Activated CD4-positive, alpha-beta T cell treated with anti-CD3 and anti-CD28 coated beads, Interleukin-2, amount 50 U/mL, for 4 hours (primary cell): ENCODE data around the gene ASPSCR1.
A peak's percentile ranks its signal among the peaks of the same experiment; 100 is the strongest.

ENCODE experiments used
- DNase-seq, 2 experiments: peaks; one replicate each; pipeline ENCODE4 v3.0.0-alpha.2; 2020

The ASPSCR1 gene

DNA sequence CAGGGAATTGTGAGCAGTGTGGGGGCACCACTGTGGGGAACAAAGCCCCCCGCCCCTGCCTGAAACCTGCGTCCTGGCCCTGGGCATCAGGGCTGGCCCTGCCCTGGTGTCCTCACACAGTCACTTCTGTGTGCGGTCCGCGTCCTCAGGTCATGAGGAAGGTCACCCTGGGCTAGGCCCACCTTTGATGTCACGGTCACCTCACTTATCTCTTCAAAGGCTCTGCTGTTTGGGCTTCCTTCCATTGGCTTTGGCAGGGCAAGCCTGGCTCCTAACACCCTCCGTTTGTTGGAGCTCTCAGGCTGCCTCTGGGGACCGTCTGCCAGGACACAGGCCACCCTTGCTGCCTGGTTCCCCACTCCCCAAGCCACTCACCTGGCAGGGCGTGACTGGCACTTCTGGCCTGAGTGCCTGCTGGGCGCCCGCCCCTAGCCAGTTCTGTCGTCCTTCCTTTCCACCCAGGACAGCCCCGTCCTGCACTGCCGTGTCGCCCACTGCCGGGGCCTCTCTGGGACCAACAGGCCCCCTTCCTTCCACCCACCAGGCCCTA lies 36.4 kb downstream of the ASPSCR1 start:
- DNase-seq = no peak

DNA sequence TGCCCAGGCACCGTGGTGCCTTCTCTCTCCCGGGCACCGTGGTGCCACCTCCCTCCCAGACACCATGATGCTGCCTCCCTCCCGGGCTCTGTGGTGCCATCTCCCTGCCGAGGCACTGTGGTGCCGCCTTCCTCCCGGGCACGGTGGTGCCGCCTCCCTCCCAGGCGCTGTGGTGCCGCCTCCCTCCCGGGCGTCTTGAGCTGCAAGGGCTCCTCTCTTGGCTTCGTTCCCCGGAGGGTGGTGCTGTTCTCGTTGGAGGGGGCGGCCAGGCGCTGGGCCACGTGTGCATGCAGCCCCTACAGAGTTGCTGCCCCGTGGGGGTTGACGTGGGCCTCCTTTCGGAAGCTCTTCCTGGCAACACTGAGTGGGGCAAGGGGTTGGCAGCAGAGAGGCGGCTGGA lies 37.0 kb downstream of the ASPSCR1 start:
- no peak for DNase-seq

DNA sequence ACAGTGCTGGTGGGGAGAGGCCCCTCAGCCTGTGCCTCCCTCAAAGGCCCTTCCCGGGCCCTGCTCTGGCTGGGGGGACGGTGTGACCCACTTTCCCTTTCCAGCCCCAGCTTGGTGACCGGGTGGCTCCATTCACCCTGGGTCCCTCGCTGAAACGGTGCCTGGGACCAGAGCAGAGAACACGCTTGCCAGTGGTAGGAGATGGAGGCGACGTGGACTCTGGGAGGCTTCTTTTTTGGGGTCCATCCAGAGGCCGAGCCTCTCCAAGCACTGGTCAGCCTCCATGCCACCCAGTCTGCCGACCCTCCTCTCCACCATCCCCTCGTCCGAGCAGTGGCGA lies 37.5 kb downstream of the ASPSCR1 start:
- DNase-seq = no peak

DNA sequence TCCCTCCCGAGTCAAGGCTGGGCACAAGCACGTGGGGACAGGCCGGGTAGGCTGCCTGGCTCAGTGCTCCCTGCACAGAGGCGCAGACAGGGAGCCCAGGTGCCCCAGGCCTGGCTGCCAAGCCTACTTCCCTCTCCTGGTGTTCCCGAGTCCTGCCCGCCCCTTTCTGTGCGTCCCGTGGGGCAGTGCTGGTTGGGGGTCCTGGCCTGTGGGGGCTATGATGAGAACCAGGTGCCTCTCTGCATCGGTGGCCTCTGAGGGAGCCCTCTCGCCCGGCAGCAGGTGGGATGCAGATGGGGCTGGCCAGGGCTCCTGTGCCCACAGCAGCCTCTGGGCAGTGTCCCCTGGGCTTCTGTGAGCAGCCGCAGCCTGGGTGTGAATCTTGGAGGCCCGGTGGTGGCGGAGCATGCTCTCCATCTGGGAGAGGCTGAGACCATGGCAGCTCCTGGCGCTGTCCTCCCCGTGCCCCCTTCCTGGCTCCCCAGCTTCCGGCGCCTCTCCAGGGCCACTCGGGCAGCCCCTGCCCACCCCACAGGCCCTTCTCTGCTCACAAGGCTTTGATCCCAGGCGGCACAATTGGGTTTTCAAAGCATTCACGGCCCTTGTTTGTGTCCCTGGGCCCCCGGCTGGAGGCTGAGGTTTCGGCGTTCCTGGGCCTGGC lies 38.0 kb downstream of the ASPSCR1 start:
- no peak for DNase-seq

DNA sequence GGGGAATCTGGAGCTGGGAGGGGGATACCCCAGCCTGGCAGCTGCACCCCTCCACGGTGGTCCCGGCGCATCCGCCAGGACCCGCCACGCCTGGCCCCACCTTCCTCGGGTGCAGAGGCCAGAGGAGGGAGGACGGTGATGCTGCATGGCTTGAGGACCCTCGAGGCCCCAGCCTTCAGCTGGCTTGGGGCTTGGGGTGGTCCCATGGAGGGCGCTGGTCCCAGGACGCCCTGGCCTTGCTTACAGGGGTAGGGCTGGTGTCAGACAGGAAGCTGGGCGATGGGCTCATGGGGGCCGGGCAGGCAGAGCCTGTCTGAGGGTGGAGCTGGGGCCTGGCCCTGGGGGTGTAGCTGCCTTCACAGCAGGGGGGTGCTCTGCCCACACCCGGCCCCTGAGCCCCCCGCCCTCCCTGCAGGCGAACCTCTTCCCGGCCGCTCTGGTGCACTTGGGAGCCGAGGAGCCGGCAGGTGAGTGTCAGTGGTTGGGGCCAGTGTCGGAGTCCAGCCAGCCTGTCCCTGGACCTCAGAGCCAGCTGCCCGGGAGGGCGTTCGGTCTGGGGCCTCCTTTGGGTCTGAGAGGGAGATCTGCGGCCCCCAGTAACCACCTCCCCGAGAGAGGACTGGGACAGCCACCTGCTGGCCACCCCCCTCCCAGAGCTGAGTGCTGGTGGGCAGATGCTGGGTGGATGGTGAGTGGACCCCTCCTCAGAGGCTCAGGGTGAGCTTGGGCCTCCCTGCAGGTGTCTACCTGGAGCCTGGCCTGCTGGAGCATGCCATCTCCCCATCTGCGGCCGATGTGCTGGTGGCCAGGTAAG lies 38.8 kb downstream of the ASPSCR1 start:
- DNase-seq = no peak

DNA sequence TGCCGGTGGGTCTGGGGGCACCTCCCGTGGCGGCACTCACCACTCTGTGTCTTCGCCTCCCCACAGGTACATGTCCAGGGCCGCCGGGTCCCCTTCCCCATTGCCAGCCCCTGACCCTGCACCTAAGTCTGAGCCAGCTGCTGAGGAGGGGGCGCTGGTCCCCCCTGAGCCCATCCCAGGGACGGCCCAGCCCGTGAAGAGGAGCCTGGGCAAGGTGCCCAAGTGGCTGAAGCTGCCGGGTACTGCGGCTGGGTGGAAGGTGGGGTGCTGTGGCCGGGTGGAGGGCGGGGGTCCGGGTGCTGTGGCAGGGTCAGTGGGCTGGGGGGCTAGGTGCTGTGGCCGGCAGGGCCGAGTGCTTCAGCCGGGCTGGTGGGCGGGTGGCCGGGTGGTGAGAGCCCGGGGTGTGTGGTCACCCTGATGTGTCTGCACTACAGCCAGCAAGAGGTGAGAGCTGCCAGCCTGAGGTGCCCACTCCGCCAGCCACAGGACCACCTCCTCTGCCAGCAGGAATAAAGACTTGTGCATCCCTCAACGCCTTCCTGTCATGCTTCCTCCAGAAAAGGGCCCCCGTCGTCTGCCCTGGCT lies 39.5 kb downstream of the ASPSCR1 start:
- no peak for DNase-seq

DNA sequence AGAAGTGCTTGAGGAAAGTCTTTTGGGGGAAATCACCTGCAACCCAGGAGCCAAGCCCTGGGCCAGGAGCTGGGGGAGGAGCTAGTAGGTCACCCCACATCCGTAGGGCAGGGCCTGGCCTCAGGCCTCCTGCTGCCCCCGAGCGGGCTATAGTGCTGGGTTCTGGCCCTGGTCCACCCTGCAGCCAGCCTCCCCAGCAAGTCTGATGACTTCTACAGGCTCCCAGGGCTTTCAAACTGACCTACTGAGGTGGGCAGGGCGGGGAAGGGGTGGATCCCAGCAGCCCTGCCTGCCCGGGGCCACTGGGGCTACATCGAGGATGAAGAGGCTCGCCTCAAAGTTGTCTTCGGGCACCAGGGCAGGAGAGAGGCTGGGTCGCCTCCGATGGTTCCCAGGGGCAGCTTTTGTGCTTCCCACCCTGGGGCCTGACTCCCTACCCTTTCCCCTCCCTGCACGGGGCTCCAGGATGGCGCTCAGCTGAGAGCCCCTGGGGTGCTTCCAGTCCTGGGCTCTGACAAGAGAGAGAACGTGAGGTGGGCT lies 40.3 kb downstream of the ASPSCR1 start:
- DNase-seq = no peak

DNA sequence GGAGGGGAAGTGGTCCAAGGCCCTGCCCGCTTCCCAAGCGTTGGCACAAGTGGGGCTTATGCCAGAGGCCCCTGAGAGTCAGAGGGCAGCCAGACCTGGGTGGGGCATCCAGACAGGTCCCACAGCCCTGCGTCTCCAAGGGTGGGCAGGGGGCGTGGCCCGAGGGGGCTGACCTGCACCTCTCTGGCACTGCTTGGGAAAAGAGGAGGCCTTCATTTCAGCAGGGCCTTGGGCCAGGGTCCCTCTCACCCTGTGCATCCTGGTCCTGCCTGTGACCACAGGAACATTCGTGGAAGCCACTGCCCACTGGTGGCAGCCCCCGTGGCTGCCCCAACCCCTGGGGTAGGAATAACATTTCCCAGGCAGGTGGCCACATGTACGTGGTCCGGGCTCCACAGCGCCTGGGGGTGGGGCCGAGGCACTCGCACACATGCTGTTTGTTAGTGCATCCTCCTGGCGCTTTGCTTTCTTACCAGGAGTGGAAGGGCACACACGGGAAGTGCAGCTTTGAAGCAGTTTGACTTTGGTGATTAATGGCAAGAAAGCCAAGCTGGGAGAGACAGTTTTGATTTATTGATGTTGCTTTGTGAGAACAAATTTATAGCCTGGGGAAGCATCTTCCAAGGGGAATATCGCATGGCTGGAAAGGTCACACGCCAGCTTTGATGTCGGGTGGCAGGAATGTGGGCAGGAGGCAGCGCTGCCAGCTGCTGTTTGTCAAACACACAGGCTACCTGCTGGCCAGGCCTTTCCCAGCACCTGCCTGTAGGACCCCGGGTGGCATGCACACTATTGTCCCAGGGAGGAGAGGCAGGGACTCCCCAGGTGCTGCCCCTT lies 40.9 kb downstream of the ASPSCR1 start:
- no peak for DNase-seq

DNA sequence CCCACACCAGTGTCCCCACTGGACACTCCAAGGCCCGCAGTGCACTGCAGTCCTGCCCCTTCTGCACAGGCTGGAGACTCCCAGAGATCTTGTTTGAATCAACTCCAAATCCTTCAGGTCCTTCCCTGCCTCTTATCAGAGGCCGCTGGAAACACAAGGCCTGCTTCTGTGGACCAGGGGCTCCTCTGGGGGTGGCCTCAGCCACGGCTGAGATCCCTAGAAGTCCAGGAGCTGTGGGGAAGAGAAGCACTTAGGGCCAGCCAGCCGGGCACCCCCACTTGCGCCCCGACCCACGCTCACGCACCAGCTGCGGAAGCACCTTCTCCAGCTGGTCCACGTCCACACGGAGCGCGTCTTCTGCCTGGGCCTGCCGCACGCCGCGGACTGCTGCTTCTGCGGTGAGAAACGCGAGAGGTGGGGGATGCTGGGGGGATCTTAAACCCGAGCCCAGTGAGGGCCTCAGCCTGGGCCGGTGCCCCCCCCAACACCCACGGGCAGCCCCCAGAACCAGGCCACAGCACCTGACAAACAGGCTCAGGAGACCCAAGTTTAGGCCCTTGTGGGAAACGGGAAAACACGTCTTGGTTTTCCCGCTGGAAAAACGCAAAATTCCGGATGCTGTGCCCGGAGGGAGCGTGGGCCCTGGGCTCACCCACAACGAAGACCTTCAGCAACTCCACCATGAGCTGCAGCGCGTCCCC lies 41.7 kb downstream of the ASPSCR1 start:
- no peak for DNase-seq

DNA sequence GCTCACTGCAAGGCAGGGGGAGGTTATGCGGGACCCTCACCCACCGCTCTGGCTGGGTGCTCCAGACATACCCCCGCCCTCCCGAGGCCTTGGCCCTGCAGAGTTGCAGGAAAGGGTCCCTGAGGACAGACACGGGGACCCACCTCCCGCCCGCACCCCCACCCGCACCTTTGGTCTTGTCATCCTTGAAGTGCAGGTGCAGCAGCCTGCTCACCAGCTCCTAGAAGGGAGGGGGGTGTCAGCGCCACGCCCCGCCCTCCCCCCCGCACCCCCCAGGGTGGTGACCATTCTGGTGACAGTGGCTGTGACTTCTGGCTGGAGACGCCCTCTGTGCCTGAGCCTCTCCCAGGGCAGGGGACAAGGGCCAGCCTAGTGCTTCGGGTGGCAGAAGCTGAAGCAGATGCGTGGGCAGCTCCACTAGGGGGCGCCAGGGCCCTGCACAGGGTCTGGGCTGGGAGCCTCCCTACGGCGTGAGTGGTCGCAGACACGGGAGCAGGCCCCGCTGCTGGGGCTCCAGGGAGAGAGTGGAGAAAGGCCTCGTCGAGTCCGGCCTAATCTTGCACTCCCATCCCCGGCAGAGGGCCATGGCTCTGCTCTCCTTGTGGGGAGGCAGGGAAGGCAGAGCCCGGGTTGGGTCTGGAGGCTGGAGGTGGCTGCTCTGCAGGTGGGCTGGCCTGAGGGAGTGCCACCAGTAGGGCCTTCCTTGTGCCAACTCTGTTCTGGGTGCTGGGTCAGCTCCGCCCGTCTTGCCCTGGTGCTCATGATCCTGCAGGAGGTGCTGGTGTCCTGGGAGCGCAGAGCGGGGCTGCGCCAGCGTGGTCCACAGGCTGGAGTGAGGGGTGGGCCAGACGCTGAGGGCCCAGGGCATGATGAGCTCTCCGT lies 42.5 kb downstream of the ASPSCR1 start:
- peak; percentile 43 to 49 for DNase-seq

DNA sequence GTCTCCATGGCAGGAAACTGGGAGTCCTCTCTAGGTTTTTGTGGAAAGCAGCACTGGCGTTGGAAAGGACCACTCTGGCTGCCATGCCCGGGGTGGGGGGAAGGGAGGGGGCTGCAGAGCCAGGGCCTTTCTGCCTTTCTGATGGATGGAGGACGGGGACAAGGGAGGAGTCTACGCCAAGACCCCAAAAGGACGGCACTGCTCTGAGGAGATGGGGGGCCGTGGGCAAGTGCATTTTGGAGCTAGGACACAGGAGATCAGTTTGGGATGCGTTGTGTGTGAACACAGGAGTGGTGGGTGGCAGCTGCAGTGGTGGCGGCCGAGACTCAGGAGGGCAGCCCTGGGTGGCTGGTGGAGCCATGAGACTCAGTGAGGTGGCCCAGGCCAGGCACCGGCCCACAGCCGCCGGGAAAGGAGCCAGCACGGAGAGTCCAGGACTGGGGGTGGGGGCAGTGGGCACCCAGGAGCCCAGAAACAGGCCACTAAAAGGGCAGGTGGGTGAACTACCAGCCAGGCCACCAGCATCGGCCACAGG lies 43.2 kb downstream of the ASPSCR1 start:
- no peak for DNase-seq

DNA sequence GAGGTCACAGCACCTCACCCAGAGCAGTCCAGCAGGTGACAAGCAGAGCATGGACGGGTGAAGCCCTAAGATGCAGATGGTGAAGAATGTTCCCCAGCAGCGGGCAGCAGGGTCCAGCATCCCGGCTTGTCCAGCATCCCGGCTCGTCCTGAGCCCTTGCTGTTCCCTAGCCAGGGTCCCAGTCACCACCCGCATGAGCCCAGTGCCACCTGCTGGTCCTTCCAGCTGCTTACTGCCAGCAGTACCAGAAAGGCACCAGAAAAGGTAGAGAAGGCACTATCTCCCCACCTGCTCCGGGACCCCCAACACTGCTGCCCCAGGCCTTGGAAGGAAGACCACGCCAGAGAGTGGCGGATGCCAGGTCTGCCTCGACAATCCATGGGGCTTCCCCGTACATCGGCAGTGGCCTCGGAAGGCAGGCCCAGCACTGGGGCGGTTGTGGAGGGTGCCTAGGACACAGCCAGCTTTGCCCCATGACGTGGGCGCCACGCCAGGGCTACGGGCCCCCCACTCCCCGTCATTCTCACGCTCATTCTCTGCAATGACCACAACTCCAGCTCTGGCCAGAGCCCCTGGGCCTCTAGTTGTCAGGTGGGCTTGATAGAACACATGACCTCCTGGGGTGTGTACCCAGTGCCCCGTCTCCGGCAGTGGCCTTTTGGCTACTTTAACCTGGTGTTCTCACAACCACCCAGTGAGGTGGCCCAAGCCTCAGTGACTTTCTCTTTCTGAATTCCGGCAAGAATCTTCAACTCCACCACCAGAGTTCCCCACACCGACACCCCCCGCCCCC lies 43.9 kb downstream of the ASPSCR1 start:
- DNase-seq = peak; percentile 58 to 65

DNA sequence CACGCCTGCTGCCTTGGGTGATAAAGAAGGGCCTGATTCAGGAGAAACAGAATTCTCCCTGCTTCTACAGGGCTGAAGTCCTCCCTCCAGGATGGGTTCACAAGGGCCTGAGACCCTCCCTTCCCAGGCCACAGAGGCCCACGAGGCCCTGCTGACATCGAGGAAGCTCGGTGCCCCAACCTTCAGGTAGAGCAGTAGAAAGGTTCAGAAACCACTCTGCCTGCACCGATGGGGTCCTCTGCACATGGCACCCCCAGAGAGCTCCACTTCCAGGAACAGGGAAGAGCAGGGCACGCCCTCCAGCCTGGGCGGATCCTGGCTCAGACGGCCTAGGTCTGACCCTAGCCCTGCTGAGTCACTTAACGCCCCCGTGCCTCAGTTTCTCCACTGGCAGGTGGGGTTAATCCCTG lies 44.5 kb downstream of the ASPSCR1 start:
- no peak for DNase-seq

DNA sequence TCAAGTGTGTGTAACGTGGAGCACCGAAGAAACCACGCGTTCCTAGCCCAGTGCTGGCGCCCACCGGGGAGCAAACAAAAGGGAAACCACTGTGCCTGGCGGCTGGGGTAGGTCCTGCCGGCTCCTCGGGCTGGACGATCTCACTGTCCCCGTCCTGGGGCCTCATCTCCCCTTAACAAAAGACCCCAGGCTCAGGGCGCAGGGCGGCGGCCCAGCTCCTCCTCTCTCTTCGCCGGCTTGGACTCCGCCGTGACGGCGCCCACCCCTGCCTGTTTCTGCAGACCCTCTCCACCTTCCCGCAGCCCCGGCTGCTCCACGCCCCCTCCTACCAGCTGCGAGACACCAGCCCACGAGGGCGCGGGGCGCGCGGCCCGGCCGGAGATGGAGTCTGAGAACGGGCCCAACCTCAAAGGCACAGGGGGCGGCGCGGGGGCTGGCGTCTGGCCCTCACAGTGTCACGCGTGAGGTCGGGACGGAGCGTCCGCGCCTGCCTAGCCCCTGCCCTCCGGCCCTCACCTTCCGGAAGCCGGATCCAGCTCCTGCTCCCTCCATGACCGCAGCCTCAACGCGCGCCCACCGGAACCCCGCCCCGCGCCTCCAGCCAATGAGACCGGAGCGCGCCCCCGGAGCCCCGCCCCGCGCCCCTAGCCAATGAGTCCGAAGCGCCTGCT lies 45.0 kb downstream of the ASPSCR1 start, which contains the start of gene CENPX:
CENPX (minus strand) TSS at position 569 of the 671 bp plus-strand sequence; CDS start at position 552, 17 bp downstream.
- DNase-seq = no peak

DNA sequence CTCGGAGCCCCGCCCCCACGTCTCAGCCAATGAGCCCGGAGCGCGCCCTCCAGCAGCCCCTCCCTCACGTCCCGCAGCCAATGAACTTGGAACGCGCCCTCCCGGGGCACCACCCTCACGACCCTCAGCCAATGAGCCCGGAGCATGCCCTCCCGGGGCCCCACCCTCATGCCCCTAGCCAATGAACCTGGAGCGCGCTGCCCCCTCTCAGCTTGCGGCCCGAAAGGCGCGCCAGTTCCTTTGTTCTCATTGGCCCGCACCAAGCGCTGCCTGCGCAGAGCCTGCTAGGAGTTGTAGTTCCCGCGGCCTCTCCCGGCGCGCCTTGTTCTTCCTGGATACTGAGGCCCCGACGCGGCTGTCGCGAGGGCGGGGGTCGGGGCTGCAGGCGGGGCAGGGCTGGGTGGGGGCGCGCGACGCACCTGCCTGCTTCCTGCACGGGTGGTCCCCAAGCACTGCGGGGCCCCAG lies 45.6 kb downstream of the ASPSCR1 start, which contains the start of gene LRRC45:
LRRC45 (plus strand) TSS at position 325 of the 466 bp plus-strand sequence. CDS start 339 bp downstream, outside the sequence.
- peak; percentile 99 to 100 for DNase-seq

DNA sequence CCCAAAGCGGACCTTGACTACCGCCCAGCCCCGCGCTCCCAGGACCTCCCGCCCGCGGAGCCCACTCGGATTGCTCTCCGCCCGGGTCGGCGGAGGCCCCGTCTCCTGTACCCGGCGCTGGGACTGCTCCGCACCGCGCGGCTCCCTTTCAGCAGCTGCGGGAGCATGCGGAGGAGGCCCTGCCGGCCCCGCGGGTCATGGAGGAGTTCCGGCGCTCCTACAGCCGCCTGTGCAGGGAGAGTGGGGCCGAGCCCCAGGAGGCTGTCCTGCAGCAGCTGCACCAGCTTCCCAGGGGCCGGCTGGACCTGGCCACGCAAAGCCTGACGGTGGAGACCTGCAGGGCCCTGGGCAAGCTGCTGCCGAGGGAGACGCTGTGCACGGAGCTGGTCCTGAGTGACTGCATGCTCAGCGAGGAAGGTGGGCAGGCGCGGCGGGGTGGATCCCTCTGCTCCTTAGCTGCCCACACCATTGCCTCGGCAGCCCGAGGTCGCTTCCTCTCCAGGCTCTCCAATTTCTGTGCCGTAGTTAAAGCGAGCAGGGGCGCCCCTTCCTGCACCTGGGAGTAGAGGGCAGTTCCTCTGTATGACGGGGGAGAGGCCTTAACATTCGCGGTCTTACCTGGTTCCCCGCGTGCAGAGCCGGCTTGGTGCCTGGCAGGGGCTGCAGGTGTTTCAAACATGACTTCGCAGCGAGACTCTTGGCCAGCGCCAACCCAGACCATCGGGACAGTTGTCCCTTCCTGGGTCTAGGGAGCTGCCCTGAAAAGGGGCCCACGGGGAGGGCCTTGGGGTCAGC lies 46.2 kb downstream of the ASPSCR1 start:
- DNase-seq = no peak

DNA sequence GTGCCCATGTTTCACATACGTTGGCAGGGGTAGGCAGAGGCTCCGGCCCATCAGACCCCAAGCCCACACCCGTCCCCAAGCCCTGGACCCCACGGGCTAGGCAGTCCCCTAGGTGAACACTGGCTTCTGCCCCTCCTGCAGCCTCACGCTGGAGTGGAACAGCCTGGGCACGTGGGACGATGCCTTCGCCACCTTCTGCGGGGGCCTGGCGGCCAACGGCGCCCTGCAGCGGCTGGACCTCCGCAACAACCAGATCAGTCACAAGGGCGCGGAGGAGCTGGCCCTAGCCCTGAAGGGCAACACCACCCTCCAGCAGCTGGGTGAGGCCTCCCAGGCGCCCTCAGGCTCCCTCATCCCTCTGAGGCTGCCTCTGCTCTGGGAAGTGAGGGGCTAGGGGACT lies 47.4 kb downstream of the ASPSCR1 start:
- DNase-seq = no peak
